Body of pancreas (tissue), 4 donors: Measurements from ENCODE around the gene RHBDF1. TPM values are rescaled to one million over a fixed set of nuclear protein-coding genes. Genes with fewer than 3 reads are reported as not detected.
A peak's percentile ranks its signal among the peaks of the same experiment; 100 is the strongest.
"Not testable (repeated sequence)": the region's sequence is repeated elsewhere in the genome, so short reads cannot be mapped to it uniquely, and the experiment has no call there.

Experiments
- ATAC-seq: fragments of 150-250 bp; one replicate; pipeline ENCODE4 v1.9.1; 2016
- DNase-seq, 4 donors: peaks; one replicate each; pipeline ENCODE4 v3.0.0-alpha.2; 2019
- H3K27ac ChIP-seq, 4 donors: fragments of 200-600 bp; sonication (generic); 1 replicate in 3 of 4; 2 replicates in 1 of 4; pipeline versions ENCODE4 v1.5.1 to v1.6.1; 2016 to 2019; ENCODE audit warnings: mild to moderate bottlenecking in 1 of 4, mixed read lengths in 1 of 4, moderate library complexity in 1 of 4
- H3K27me3 ChIP-seq, 2 donors: fragments of 200-600 bp; sonication (generic); one replicate each; pipeline ENCODE4 v1.6.0; 2016; ENCODE audit warnings: mild to moderate bottlenecking in 1 of 2
- H3K36me3 ChIP-seq, 2 donors: fragments of 200-600 bp; sonication (generic); replicated peaks in 1 of 2; 2 replicates each; pipeline ENCODE4 v1.5.1; 2016; ENCODE audit warnings: low read depth in 2 of 2; ENCODE audit not compliant: insufficient read depth in 1 of 2
- H3K4me1 ChIP-seq: fragments of 200-600 bp; sonication (generic); one replicate; pipeline ENCODE4 v1.6.0; 2016
- H3K4me3 ChIP-seq, 2 donors: fragments of 200-600 bp; sonication (generic); 1 replicate in 1 of 2; 2 replicates in 1 of 2; pipeline ENCODE4 v1.5.1; 2016 to 2019
- H3K9me3 ChIP-seq, 3 donors: fragments of 200-600 bp; sonication (generic); 1 replicate in 2 of 3; 2 replicates in 1 of 3; pipeline ENCODE4 v1.5.1; 2016
- POLR2A ChIP-seq, 3 donors: fragments of 450-650 bp; IDR thresholded peaks; one replicate each; pipeline ENCODE4 v1.6.1; 2016; ENCODE audit warnings: antibody characterized with exemption in 3 of 3, mild to moderate bottlenecking in 2 of 3
- WGBS, 2 donors: methylation state at CpG; one replicate each; pipeline ENCODE4 v1.1.5; 2017; 5-methylcytosine and 5-hydroxymethylcytosine counted together
- intact Hi-C: fragments of 100-400 bp; cut with DNase I; formaldehyde crosslinking; loops from one replicate; pipeline ENCODE4 v1.15.1; 2023
- total RNA-seq, 2 donors: library from RNA; depleted of rRNA; stranded (reverse); fragments of >200 nt; gene quantifications; one replicate each; pipeline ENCODE4 v1.1.0, GENCODE V29; 2016
- TF ChIP-seq, protein P1 (sequence below), 7 experiments: fragments of 450-650 bp in 4 of 7; fragments of 200-600 bp in 3 of 7; sonication (generic) in 3 of 7; IDR thresholded peaks; one replicate each; pipeline ENCODE4 v1.5.1; 2016 to 2019; ENCODE audit warnings: antibody characterized with exemption in 7 of 7

RHBDF1 gene
- total RNA-seq, 2 donors from 2014 or later: 16.3 to 27.7 TPM

DNA sequence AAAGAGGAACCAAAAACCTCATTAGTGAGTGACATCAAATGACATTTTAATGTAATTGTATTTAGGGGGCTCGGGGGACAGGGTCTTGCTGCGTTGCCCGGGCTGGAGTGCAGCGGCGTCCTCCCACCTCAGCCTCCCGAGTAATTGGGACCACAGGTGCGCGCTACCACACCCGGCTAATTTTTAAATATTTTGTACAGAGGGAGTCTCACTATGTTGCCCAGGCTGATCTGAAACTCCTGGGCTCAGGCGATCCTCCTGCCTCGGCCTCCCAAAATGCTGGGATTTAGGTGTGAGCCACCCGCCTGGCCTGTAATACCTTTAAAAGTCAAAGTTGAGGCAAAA lies 18.2 kb downstream of the RHBDF1 start:
- peak overlapping the region; percentile 47 to 50 for H3K4me3 ChIP-seq
- DNase-seq (no peak), ATAC-seq (no peak)
- H3K9me3 ChIP-seq: no peaks in the 10 kb centered on the region
- intact Hi-C loops: no loop called here
- 34 to 43% methylated on average over 12 of the region's 12 CpGs for WGBS, 2 donors
- H3K27ac ChIP-seq: peak overlapping the region in 2 of 4 donors; percentile 47 to 83
- peaks cover 17% of the 10 kb centered on the region for H3K4me1 ChIP-seq
- no peaks in the 10 kb centered on the region for H3K27me3 ChIP-seq
- H3K36me3 ChIP-seq: no peaks in the 10 kb centered on the region
- TF ChIP-seq, protein P1, sequence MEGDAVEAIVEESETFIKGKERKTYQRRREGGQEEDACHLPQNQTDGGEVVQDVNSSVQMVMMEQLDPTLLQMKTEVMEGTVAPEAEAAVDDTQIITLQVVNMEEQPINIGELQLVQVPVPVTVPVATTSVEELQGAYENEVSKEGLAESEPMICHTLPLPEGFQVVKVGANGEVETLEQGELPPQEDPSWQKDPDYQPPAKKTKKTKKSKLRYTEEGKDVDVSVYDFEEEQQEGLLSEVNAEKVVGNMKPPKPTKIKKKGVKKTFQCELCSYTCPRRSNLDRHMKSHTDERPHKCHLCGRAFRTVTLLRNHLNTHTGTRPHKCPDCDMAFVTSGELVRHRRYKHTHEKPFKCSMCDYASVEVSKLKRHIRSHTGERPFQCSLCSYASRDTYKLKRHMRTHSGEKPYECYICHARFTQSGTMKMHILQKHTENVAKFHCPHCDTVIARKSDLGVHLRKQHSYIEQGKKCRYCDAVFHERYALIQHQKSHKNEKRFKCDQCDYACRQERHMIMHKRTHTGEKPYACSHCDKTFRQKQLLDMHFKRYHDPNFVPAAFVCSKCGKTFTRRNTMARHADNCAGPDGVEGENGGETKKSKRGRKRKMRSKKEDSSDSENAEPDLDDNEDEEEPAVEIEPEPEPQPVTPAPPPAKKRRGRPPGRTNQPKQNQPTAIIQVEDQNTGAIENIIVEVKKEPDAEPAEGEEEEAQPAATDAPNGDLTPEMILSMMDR (IDR thresholded peaks at IDR 0.05): no peak
- TF ChIP-seq POLR2A (IDR thresholded peaks at IDR 0.05): no peak

DNA sequence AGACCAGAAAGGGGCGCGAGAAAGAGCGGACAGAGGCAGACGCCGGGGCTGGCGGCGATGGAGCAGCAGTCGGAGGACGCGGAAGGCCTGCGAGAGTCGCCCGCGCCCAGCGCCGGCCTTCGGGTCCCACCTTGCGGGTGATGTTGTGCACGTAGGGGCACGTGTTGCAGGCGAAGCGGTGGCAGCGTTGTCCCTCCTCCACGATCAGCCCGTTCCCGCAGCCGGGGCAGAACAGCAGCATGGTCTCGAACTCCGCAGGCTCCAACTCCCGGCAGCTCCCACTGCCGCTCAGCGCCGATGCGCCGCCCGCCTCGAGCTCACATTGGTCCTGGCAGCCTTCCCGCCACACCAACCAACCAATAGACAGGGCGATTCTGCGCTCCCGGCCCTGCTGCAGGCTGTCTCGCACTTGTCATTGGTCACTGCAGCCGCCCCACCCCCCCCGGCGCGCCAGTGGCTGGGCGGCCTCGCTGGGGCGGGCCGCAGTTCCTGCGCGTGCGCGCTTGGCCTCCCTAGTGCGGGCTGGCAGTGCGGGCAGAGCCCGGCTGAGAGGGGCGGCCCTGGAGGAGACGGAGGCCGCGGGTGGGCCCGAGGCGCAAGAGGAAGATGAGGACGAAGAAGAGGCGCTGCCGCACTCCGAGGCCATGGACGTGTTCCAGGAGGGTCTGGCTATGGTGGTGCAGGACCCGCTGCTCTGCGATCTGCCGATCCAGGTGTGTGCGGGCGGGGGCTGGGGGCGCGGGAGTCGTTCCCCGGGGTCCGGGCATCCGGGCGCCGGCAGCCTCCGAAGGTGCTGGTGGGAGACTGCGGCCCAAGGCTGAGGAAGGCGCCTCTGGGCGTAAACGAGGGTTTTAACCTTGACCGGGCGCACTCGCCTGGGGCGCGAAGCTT lies 18.8 kb downstream of the RHBDF1 start, which contains the start of the genes POLR3K and SNRNP25:
POLR3K (minus strand) TSS at position 263 of the 891 bp plus-strand sequence; CDS start at position 241, 22 bp downstream.
SNRNP25 (plus strand) TSS at position 483 of the 891 bp plus-strand sequence; CDS start at position 672, 189 bp downstream.
- no peaks in the 10 kb centered on the region for H3K27me3 ChIP-seq
- H3K4me3 ChIP-seq: peak within 1 kb of the TSS; percentile 50 to 58
- intact Hi-C loops: no loop called here
- DNase-seq: peak; percentile 100
- H3K36me3 ChIP-seq: no peaks in the 10 kb centered on the region
- peak; percentile 98 for ATAC-seq
- TF ChIP-seq, protein P1 (IDR thresholded peaks at IDR 0.05): no peak
- TF ChIP-seq POLR2A (IDR thresholded peaks at IDR 0.05): peak; percentile 42 to 77 (median 73)
- H3K4me1 ChIP-seq: peaks cover 17% of the 10 kb centered on the region
- H3K9me3 ChIP-seq: no peaks in the 10 kb centered on the region
- 0% methylated on average over 17 to 87 of the region's 91 CpGs for WGBS, 2 donors
- peak within 1 kb of the TSS; percentile 55 to 83 (median 75) for H3K27ac ChIP-seq

DNA sequence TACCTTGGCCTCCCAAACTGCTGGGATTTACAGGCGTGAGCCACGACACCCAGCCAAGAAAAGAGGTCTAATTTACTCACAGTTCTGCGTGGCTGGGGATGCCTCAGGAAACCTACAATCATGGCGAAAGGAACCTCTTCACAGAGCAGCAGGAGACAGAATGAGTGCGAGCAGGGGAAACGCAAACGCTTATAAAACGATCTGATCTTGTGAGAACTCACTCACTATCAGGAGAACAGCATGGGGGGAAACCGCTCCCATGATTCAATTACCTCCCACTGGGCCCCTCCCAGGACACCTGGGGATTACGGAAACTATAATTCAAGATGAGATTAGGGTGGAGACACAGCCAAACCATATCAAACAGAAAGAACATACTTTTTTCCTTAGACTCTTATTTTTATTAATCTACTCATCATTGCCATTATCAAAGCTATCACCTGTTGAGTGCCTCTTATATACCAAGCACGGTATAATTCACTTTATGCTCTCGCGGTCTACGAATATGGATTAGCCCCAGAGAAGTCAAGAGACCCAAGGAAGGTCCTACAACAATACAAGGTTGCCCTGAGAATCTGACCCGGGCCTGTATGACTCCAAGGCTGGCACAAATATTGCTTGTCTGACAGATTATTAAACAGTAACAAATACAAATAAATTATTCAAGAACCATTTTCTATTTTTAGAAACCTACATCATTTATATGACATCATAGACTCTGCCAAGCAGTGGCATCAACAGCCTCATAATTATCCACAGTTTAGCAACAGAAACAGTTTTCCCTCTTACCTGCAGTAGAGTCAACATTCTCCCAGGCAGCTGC lies 21.5 kb downstream of the RHBDF1 start:
- TF ChIP-seq POLR2A (IDR thresholded peaks at IDR 0.05): no peak
- TF ChIP-seq, protein P1 (IDR thresholded peaks at IDR 0.05): no peak
- Histone ChIP-seq H3K36me3 (peaks cover 0 to 3% of the 10 kb centered on the region in 2 donors), H3K9me3 (no peaks in the 10 kb centered on the region), H3K4me3 (no peak overlapping the region), H3K27ac (no peak overlapping the region), H3K4me1 (peaks cover 17% of the 10 kb centered on the region), H3K27me3 (no peaks in the 10 kb centered on the region)
- WGBS, 2 donors: 85 to 88% methylated on average over 15 of the region's 15 CpGs
- ATAC-seq (no peak), DNase-seq (no peak)
- intact Hi-C loops: no loop called here

DNA sequence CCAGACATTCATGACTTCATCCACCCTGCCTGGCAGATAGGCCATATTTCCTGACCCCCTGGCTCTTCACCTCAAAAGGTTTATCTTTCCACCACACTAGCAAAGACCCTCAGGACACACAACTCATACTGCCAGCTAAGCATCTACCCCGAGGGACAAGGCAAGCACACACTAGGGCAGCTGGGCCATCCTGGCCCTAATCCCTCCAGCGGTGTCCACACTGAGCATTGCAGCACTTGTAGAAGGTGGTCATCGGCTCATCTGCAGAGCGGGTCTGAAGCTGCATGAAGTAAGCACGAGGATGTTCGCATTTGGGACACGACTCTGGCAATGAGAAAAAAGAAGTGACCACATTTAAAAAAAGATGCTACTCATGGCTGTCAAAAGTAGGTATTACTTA lies 25.2 kb downstream of the RHBDF1 start:
- WGBS, 2 donors: 98 to 99% methylated on average over 7 of the region's 7 CpGs
- Histone ChIP-seq H3K27ac (no peak overlapping the region), H3K9me3 (no peaks in the 10 kb centered on the region), H3K4me3 (no peak overlapping the region), H3K36me3 (peaks cover 0 to 5% of the 10 kb centered on the region in 2 donors), H3K27me3 (no peaks in the 10 kb centered on the region), H3K4me1 (peaks cover 12% of the 10 kb centered on the region)
- ATAC-seq (no peak), DNase-seq (peak in 1 of 4 donors; percentile 1)
- intact Hi-C loops: no loop called here
- TF ChIP-seq, protein P1 (IDR thresholded peaks at IDR 0.05): no peak
- TF ChIP-seq POLR2A (IDR thresholded peaks at IDR 0.05): no peak

DNA sequence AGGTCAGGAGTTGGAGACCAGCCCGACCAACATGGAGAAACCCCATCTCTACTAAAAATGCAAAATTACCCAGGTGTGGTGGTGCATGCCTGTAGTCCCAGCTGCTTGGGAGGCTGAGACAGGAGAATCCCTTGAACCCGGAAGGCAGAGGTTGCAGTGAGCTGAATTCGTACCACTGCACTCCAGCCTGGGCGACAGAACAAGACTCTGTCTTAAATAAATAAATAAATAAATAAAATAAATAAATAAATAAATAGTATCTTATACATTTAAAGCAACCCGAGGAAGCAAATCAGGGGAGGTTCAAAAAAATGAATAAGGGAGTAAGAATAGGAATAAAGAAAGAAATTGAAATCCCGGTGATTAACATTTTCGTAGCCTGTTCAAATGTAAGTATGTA lies 25.9 kb downstream of the RHBDF1 start:
- H3K4me1 ChIP-seq, H3K27ac ChIP-seq, H3K4me3 ChIP-seq, H3K9me3 ChIP-seq, H3K27me3 ChIP-seq, H3K36me3 ChIP-seq, intact Hi-C loops, ATAC-seq: not testable (repeated sequence)
- WGBS, 2 donors: 96 to 97% methylated on average over 7 of the region's 7 CpGs
- DNase-seq: peak in 1 of 4 donors; percentile 0
